ENCODE data around the gene PBRM1.

- TF ChIP-seq POLR2AphosphoS5 (IDR thresholded peaks at IDR 0.05; ENCODE audit: borderline replicate concordance, low read depth, low read length) (no peak), EZH2 (IDR thresholded peaks at IDR 0.05) (no peak)
These were observed 35.5 kb upstream of the PBRM1 start for GRCh38 chr3:52721002-52721729.

Measured in SK-N-MC (cell line).